H9 (cell line): Measurements from ENCODE around the gene SH3GL3. TPM values are rescaled to one million over a fixed set of nuclear protein-coding genes. Genes with fewer than 3 reads are reported as not detected.

Experiments
- DNase-seq: peaks from one replicate; pipeline ENCODE4 v3.0.0-alpha.2; 2017
- H2AFZ ChIP-seq: one replicate; pipeline ENCODE4 v1.6.1; 2013; ENCODE audit warnings: mild to moderate bottlenecking, low read length, control low read depth, moderate library complexity
- H2AK5ac ChIP-seq: 2 replicates; pipeline ENCODE4 v1.6.1; 2013; ENCODE audit warnings: low read length, control low read depth, mixed read lengths; ENCODE audit not compliant: insufficient read length
- H2BK120ac ChIP-seq: one replicate; pipeline ENCODE4 v1.6.1; 2013; ENCODE audit warnings: low read depth, mild to moderate bottlenecking, low read length, control low read depth, inconsistent platforms; ENCODE audit not compliant: poor library complexity, severe bottlenecking
- H2BK12ac ChIP-seq: 2 replicates; pipeline ENCODE4 v1.6.1; 2013; ENCODE audit warnings: low read length, control low read depth, mixed read lengths, low read depth; ENCODE audit not compliant: insufficient read length
- H2BK15ac ChIP-seq: 2 replicates; pipeline ENCODE4 v1.6.1; 2013; ENCODE audit warnings: low read depth, low read length, control low read depth
- H2BK20ac ChIP-seq: one replicate; pipeline ENCODE4 v1.6.1; 2013; ENCODE audit warnings: low read depth, mild to moderate bottlenecking, low read length, control low read depth, inconsistent platforms; ENCODE audit not compliant: poor library complexity, severe bottlenecking
- H2BK5ac ChIP-seq: 2 replicates; pipeline ENCODE4 v1.6.1; 2013; ENCODE audit warnings: low read length, control low read depth, mixed read lengths; ENCODE audit not compliant: insufficient read length
- H3K14ac ChIP-seq: 2 replicates; pipeline ENCODE4 v1.6.1; 2013; ENCODE audit warnings: low read length, control low read depth; ENCODE audit not compliant: insufficient read depth
- H3K18ac ChIP-seq: 2 replicates; pipeline ENCODE4 v1.6.1; 2013; ENCODE audit warnings: low read depth, mild to moderate bottlenecking, mixed read lengths, low read length, control low read depth; ENCODE audit not compliant: insufficient read length
- H3K23ac ChIP-seq: 2 replicates; pipeline ENCODE4 v1.6.1; 2013; ENCODE audit warnings: low read length, control low read depth, mixed read lengths, low read depth; ENCODE audit not compliant: insufficient read length
- H3K23me2 ChIP-seq: 2 replicates; pipeline ENCODE4 v1.6.1; 2013; ENCODE audit warnings: low read depth, mild to moderate bottlenecking, mixed read lengths, low read length, control low read depth; ENCODE audit not compliant: insufficient read length, poor library complexity, severe bottlenecking
- H3K27ac ChIP-seq: 2 replicates; pipeline ENCODE4 v1.5.1; 2013; ENCODE audit warnings: low read length, control low read depth, mixed read lengths, low read depth; ENCODE audit not compliant: insufficient read length
- H3K27me3 ChIP-seq: 2 replicates; pipeline ENCODE4 v1.6.1; 2013; ENCODE audit warnings: low read length, control low read depth, inconsistent platforms; ENCODE audit not compliant: insufficient read depth
- H3K4ac ChIP-seq: 2 replicates; pipeline ENCODE4 v1.6.1; 2013; ENCODE audit warnings: low read depth, mild to moderate bottlenecking, control low read depth, inconsistent platforms, low read length, moderate library complexity
- H3K4me1 ChIP-seq: 2 replicates; pipeline ENCODE4 v1.6.1; 2013; ENCODE audit warnings: low read length, control low read depth, inconsistent platforms; ENCODE audit not compliant: insufficient read depth
- H3K4me2 ChIP-seq: 2 replicates; pipeline ENCODE4 v1.6.1; 2013; ENCODE audit warnings: low read length, control low read depth, mixed read lengths; ENCODE audit not compliant: insufficient read length, insufficient read depth
- H3K56ac ChIP-seq: 2 replicates; pipeline ENCODE4 v1.6.1; 2013; ENCODE audit warnings: low read depth, mild to moderate bottlenecking, mixed read lengths, low read length, control low read depth; ENCODE audit not compliant: insufficient read length
- H3K79me1 ChIP-seq: 2 replicates; pipeline ENCODE4 v1.6.1; 2013; ENCODE audit warnings: low read depth, mild to moderate bottlenecking, moderate library complexity, low read length, control low read depth, inconsistent platforms; ENCODE audit not compliant: insufficient read depth, poor library complexity, severe bottlenecking
- H3K79me2 ChIP-seq: 2 replicates; pipeline ENCODE4 v1.6.1; 2013; ENCODE audit warnings: low read length, control low read depth, inconsistent platforms; ENCODE audit not compliant: insufficient read depth
- H3K9ac ChIP-seq: 2 replicates; pipeline ENCODE4 v1.6.1; 2013; ENCODE audit warnings: low read length, control low read depth, mixed read lengths; ENCODE audit not compliant: insufficient read length; ENCODE audit errors: extremely low read depth
- H3K9me3 ChIP-seq: one replicate; pipeline ENCODE4 v1.6.1; 2013; ENCODE audit warnings: low read depth, low read length, inconsistent platforms; ENCODE audit not compliant: control insufficient read depth
- H3T11ph ChIP-seq: one replicate; pipeline ENCODE4 v1.6.1; 2013; ENCODE audit warnings: mild to moderate bottlenecking, low read length, control low read depth, inconsistent platforms
- H4K20me1 ChIP-seq: one replicate; pipeline ENCODE4 v1.6.1; 2013; ENCODE audit not compliant: control insufficient read depth, insufficient read length, insufficient read depth
- H4K5ac ChIP-seq: 2 replicates; pipeline ENCODE4 v1.6.1; 2013; ENCODE audit warnings: low read depth, mild to moderate bottlenecking, mixed read lengths, low read length, control low read depth; ENCODE audit not compliant: insufficient read length
- H4K8ac ChIP-seq: replicated peaks from 2 replicates; pipeline ENCODE4 v1.6.1; 2013; ENCODE audit warnings: low read length, control low read depth, mixed read lengths, low read depth; ENCODE audit not compliant: insufficient read length
- H4K91ac ChIP-seq: 2 replicates; pipeline ENCODE4 v1.6.1; 2013; ENCODE audit warnings: low read depth, mild to moderate bottlenecking, moderate library complexity, mixed read lengths, low read length, control low read depth; ENCODE audit not compliant: insufficient read length
- H3K27ac Mint-ChIP-seq, 3 experiments: 2 replicates in 2 of 3; 3 replicates in 1 of 3; pipeline ENCODE4 v1.8.0; 2020 to 2021; ENCODE audit warnings: mixed read lengths in 3 of 3, mild to moderate bottlenecking in 1 of 3, moderate library complexity in 1 of 3
- H3K27me3 Mint-ChIP-seq: 2 replicates; pipeline ENCODE4 v1.8.0; 2021; ENCODE audit warnings: low read depth, mild to moderate bottlenecking, moderate library complexity, mixed read lengths
- H3K36me3 Mint-ChIP-seq, 3 experiments: 2 replicates in 2 of 3; 3 replicates in 1 of 3; pipeline ENCODE4 v1.8.0; 2020 to 2021; ENCODE audit warnings: low read depth in 3 of 3, mixed read lengths in 3 of 3; ENCODE audit not compliant: insufficient read depth in 1 of 3
- H3K4me1 Mint-ChIP-seq, 2 experiments: 2 replicates each; pipeline ENCODE4 v1.8.0; 2020; ENCODE audit warnings: mixed read lengths in 2 of 2
- H3K4me3 Mint-ChIP-seq, 2 experiments: 2 replicates in 1 of 2; 3 replicates in 1 of 2; pipeline ENCODE4 v1.8.0; 2020 to 2021; ENCODE audit warnings: mild to moderate bottlenecking in 2 of 2, mixed read lengths in 2 of 2, moderate library complexity in 1 of 2
- H3K9me3 Mint-ChIP-seq, 2 experiments: 2 replicates in 1 of 2; 3 replicates in 1 of 2; pipeline ENCODE4 v1.8.0; 2020; ENCODE audit warnings: mild to moderate bottlenecking in 2 of 2, mixed read lengths in 2 of 2, moderate library complexity in 1 of 2
- CTCF ChIP-seq: fragments of 200-600 bp; sonication (generic); conservative IDR thresholded peaks from 3 replicates; pipeline ENCODE4 v1.8.0; 2021; ENCODE audit warnings: antibody characterized with exemption, mild to moderate bottlenecking
- WGBS: extraction: QIAGEN DNeasy Blood & Tissue Kit; methylation state at CpG from one replicate; pipeline ENCODE4 v1.1.7; 2013; ENCODE audit warnings: missing lambda C conversion rate, low lambda C conversion rate, mixed read lengths; ENCODE audit not compliant: insufficient read length; ENCODE audit errors: extremely low coverage; 5-methylcytosine and 5-hydroxymethylcytosine counted together
- total RNA-seq: library from RNA; stranded (reverse); gene quantifications from 2 replicates; pipeline ENCODE4 v1.2.1, GENCODE V29; 2021

The SH3GL3 gene
- total RNA-seq, 1 experiment from 2014 or later, result 11.2 TPM

- Histone ChIP-seq H3K56ac (no peak overlapping the region), H3K18ac (no peak overlapping the region), H3K14ac (no peak overlapping the region), H3K27ac (no peak overlapping the region), H3K4me2 (no peak overlapping the region), H3K79me1 (no peaks in the 10 kb centered on the region), H3K4ac (no peak overlapping the region), H3T11ph (no peak overlapping the region), H2BK20ac (no peak overlapping the region), H2BK15ac (no peak overlapping the region), H3K9me3 (no peaks in the 10 kb centered on the region), H3K27me3 (no peaks in the 10 kb centered on the region), H3K9ac (no peak overlapping the region), H3K79me2 (no peaks in the 10 kb centered on the region), H4K8ac (no peak overlapping the region), H2AK5ac (no peak overlapping the region), H4K91ac (no peak overlapping the region), H2BK120ac (no peak overlapping the region), H3K23ac (no peak overlapping the region), H2BK5ac (no peak overlapping the region), H2AFZ (no peak overlapping the region), H2BK12ac (no peak overlapping the region), H4K20me1 (no peaks in the 10 kb centered on the region), H3K23me2 (no peaks in the 10 kb centered on the region), H3K4me1 (no peaks in the 10 kb centered on the region), H4K5ac (no peak overlapping the region)
- TF ChIP-seq CTCF, result no peak
- Mint-ChIP-seq H3K27ac (no peak overlapping the region), H3K27me3 (no peaks in the 10 kb centered on the region; the same call in 1 of the 2 replicates), H3K9me3 (no peaks in the 10 kb centered on the region), H3K4me1 (peaks cover 0 to 3% of the 10 kb centered on the region in 2 experiments; a peak in 2 of 4 replicates), H3K4me3 (no peak overlapping the region), H3K36me3 (no peaks in the 10 kb centered on the region)
- no peak for DNase-seq
- no CpG with 5 or more reads among the region's 8 CpGs for WGBS
These were observed 131.6 kb downstream of the SH3GL3 start for GRCh38 chr15:83578691-83579090.
